Activated T-helper 1 cell treated with anti-CD3 and anti-CD28 coated beads, Interleukin-12 subunit alpha, Interleukin-12 subunit beta, Interleukin-2, Interleukin-4 antibody, amounts not matched to agents 30 ng/mL and 10 ng/mL and 1 ng/mL, durations not matched to agents 14 hours and 24 hours and 36 hours (primary cell): Measurements from ENCODE around the gene MPHOSPH6. TPM values are rescaled to one million over a fixed set of nuclear protein-coding genes. Genes with fewer than 3 reads are reported as not detected.

Experiments
- total RNA-seq: library from RNA; stranded (reverse); gene quantifications from 2 replicates; pipeline ENCODE4 v1.2.3, GENCODE V29; 2022

MPHOSPH6 gene
- total RNA-seq, 1 donor from 2014 or later: 49.8 TPM

Other genes with a start within 250 kb of the MPHOSPH6 start
- 5.7 and 5.9 TPM in 2 replicates for gene SDR42E1, start 158.8 kb downstream of the MPHOSPH6 start, total RNA-seq
- not detected in 2 replicates for gene HSD17B2, start 135.0 kb downstream of the MPHOSPH6 start, total RNA-seq